HS-5 (cell line): ENCODE measurements around the gene AIG1.
"Not testable (repeated sequence)": the region's sequence is repeated elsewhere in the genome, so short reads cannot be mapped to it uniquely, and the experiment has no call there.

Experiments used
- DNase-seq: peaks from one replicate; pipeline ENCODE4 v3.0.0-alpha.2; 2012; ENCODE audit warnings: low read depth

The AIG1 gene

DNA sequence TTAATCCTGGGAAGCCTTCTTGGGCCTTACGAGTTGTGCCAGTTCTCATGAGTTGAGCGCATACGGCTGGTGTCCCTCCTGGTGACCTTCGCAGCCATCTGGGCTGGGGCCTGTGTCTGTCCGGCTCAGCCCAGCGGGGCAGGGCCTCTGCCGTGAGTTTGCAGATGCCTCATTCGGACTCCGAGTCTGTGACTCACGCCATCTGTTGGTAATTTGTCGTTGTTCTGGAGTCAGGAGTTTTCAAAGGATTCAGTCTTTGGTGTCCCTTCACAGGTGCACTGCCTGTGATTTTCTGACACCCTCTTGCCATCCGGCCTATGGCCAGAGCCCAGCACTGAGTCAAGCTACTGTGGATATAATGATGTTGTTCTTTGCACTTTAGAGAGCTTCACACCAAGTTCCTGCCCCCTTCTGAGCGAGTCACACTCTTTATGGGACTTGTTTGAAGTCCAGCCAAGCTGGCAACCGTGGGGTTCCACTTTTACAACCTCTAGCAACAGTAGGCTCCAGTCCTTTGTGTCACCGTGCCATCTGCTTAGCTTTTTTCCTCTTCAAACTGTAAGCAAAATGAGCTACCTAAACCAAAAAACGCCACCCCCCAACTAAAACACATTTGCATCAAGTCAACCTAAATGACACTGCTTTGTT is 175.6 kb downstream of the AIG1 start:
- DNase-seq: no peak

GRCh38 chr6:143238306-143238705 is 177.6 kb downstream of the AIG1 start:
- DNase-seq: no peak

DNA sequence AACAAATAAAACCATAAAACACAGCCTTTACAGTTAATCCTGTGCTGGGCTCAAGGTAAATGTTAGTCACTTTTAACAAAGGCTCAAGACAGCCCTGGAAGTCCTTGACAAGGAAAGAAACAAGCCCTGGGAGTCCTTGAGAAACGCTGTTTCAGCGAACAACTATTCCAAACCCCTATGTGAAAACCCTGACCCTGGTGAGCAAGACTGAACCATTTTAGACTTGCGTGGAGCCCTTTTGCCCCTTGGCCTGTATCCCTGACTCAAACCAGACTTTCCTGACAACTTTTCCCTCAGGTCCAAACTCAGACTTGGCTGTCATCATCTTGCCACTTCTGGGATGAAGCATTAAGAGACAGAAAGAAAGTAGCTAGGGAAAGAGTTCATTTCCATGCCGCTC is 180.4 kb downstream of the AIG1 start:
- DNase-seq: no peak

- no peak for DNase-seq
Measured at GRCh38 chr6:143241911-143242310, 181.2 kb downstream of the AIG1 start.

GRCh38 chr6:143243786-143244185 is 183.1 kb downstream of the AIG1 start:
- DNase-seq: no peak

DNA sequence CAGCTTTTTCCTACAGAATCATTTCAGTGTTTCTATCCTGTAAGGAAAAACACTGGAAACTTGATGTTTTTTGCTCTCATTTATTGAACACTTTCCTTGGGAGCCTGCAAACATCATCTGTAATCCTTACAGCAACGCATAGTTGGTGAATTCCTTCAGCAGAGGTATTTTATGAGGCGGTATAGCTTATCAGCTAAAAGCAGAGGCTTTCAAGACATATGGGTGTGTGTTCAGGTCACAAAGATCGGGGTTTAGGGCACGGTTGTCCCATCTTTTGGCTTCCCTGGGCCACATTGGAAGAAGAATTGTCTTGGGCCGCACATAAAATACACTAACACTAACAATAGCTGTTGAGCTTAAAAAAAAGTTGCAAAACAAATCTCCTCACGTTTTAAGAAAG is 185.0 kb downstream of the AIG1 start:
- no peak for DNase-seq

- not testable (repeated sequence) for DNase-seq
Measured at GRCh38 chr6:143246166-143246775, 185.6 kb downstream of the AIG1 start.

DNA sequence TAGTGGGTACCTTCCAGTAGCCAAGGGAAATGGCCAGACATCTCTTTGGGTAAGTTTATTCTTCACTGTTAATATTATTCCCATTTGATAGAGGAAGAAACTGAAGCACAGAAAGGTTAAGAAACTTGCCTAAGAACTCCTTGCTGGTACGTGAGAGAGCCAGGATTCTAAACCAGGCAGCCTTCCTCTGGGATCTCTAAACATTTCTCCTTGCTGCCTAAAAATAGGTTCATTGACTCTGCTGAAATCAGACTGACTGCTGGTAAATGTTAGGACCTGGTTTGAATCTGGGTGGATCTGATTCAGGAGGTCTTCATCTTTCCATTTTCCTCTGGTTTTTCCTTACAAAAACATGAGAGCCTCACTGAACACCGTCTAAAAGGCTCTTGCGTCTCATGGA is 186.9 kb downstream of the AIG1 start:
- no peak for DNase-seq

DNA sequence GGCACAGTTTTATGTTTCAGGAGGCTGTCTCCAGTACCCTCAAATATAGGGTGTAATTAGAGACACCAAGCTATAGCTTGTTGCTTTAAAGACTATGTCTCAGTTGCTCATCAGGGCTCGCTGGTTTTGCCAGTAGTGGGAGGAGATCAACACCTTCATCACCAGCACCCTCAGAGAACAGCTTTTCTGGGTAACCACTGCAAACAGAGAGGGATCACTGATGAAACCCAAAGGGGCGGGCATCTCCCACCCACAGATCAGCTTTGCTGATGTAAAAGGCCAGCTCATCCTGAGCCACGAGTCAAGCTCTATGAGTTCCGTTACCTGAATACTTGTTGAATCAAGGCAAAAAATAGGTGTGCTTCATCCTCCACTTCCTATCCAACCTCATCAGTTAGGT is 187.7 kb downstream of the AIG1 start:
- no peak for DNase-seq

DNA sequence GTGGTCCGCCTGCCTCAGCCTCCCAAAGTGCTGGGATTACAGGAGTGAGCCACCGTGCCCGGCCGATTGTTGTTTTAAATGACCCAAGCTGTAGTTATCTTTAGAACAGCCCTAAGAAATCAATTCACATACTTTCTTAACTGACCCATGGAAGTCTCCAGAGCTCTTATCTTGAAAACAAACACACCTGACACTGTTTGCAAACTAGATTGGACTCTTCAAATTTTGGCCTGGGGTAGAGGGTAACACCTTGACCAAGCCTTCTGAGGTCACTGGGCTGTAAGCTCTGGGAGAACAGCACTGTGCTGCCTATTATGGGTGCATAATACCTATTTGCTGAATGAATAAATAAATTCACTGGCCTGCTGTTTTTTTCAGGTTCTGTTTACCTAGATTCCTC is 190.6 kb downstream of the AIG1 start:
- DNase-seq: no peak

DNA sequence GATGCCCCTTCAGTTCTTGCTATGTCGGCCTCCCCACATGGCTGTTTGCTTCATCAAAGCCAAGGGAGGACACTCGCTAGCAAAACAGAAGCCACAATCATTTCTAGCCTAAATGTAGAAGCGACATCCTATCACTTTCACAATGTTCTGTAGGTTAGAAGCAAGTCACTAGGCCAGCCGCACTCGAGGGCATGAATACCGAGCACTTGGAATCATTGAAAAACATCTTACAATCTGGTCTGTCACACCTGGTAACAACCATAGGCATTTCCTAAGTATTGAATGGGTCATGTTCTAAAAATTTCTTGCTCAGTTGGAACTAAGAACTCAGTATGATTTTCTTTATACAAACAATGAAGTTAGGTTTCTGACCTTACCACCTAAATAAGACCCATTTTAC is 192.3 kb downstream of the AIG1 start:
- DNase-seq: no peak

- DNase-seq: no peak
Measured at GRCh38 chr6:143253586-143253985, 192.9 kb downstream of the AIG1 start.

DNA sequence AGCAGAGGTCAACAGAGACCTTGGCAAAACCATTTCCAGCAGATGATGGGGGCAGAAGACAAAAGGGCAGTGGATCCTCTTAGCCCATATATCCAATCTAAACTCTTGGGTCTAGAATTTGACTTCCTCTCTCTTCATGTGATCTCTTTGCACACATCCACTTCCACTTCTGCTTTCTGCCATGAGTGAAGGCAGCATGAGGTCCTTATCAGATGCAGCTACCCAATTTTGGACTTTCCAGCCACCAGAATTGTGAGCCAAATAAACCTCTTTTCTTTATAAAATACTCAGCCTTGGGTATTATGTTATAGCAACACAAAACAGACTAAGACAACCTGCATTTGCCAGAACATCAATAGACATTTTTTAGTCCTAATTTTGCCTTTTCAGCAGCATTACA is 198.3 kb downstream of the AIG1 start:
- no peak for DNase-seq

GRCh38 chr6:143260857-143261256 is 200.2 kb downstream of the AIG1 start:
- DNase-seq: no peak

GRCh38 chr6:143261899-143262436 is 201.3 kb downstream of the AIG1 start:
- DNase-seq: no peak

GRCh38 chr6:143262859-143263258 is 202.2 kb downstream of the AIG1 start:
- no peak for DNase-seq

GRCh38 chr6:143264379-143264778 is 203.7 kb downstream of the AIG1 start:
- DNase-seq: no peak

DNA sequence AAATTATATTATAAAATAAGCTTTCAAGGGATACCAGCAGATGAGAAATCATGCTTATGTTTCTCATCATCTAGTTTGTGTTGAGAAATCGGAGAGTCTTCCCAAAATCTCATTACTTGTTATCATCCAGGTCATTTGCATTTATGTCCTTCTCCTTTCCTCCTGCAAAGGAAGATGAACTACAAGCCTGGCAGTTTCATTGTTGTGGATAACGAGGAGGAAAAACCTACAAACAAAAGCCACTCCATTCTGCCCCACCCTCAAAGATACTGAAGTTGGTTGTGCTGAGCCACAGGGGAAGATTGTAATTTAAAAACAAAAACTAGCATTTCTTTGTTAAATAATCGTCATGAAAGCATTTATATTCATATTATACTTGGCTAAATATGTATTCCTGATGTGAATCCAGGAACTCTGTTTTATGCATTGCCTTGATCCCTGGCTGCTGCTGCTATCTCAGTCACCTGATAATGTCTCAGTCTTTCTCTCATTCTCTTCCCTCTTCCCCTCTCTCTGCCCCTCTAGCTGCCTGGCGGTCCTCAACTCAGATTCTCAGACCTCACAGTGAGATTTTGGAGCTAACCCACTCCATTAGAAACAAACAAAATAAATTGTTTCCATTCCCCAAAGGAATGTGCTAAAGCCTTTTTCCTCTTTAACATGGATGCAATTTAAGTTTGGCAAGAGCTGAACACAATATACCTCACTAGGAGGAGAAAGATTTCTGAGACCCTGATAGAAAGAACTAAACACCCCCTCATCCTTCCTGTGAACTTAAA is 204.5 kb downstream of the AIG1 start:
- no peak for DNase-seq

DNA sequence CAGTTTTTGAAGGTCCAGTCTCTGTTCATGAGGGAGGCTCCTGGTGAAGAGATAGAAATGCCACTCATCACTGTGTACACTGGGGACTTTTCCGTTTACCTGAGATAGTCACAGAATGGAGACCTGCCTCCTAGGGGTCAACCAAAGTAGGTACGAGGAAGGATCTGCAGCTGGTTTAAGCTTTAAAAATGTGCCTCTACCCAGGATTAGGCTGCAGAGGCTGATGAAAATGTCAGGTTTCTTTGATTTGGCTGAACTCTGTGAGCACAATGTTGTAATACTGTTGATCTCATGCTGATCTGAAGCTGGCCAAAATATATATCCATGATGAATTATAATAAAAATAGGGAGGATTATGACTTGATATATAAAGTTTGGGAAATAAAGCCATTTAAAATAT is 207.1 kb downstream of the AIG1 start:
- no peak for DNase-seq

DNA sequence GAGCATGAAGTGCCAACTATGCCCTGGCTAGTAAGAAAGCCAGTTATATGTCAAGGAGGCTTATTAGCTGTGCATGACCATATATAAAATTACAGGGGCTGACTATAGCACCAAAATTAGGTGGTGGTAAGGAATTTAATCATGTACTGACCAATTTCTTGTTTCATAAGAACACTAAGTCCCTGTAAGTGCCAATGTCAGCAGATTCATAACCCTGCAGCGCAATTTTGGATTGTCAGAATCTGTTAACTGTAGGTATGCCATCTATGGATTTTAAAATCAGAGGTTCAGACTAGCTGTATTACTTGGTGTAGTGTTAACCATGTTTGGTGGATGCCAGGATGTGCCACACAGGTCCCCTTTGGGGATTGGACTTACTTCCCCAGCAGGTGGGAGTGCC is 207.8 kb downstream of the AIG1 start:
- DNase-seq: no peak

DNA sequence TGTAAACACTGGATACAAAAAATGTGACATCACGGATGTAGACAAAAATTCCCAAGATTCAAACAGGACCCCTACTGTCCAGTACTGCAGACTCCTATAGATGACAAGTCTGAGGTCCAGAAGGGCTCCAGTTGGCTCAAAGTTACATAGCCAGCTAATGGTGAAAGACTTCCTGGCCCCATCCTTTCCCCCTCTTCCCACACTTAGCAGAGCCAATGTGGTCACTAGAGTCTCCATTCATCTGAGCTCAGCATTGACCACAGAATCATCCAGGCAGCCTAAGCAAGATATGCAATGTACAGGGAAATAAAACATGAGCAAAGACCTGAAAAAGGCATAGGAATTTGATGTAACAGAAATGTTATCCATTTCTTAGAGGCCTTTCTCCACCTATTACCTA is 209.3 kb downstream of the AIG1 start:
- no peak for DNase-seq

DNA sequence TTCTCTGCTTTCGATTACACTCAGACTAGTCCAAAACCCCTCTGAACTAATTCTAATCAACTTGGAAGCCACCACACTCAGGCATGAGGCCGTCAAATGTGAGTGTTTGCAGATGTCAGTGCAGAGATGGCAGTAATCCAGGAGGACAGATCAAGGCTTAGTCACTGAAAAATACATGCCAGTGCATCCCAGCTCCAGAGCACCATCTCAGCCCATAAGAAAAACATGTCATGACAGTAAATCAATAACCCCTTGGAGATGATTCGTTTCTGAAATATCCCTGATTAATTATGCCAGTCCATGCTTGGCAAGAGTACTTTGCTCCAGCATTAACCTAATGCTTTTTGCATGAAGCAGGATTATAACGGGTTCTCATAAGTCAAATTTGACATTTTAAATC is 210.3 kb downstream of the AIG1 start:
- DNase-seq: peak; percentile 86

GRCh38 chr6:143276436-143276835 is 215.7 kb downstream of the AIG1 start:
- DNase-seq: no peak
